Upper lobe of right lung (tissue), 1 donor: ENCODE measurements around the gene PTPRZ1. TPM values are rescaled to one million over a fixed set of nuclear protein-coding genes. Genes with fewer than 3 reads are reported as not detected.

Source experiments
- ATAC-seq: fragments of 200-7000 bp; cut with Tn5 transposase; one replicate; pipeline ENCODE4 v1.9.1; 2020; ENCODE audit warnings: mild to moderate bottlenecking, moderate library complexity
- DNase-seq: peaks from one replicate; pipeline ENCODE4 v3.0.0-alpha.2; 2020
- H3K27ac ChIP-seq: fragments of 200-600 bp; one replicate; pipeline ENCODE4 v1.8.0; 2022
- H3K27me3 ChIP-seq: fragments of 200-600 bp; one replicate; pipeline ENCODE4 v1.8.0; 2022; ENCODE audit warnings: mild to moderate bottlenecking
- H3K36me3 ChIP-seq: fragments of 200-600 bp; one replicate; pipeline ENCODE4 v1.8.0; 2022
- H3K4me1 ChIP-seq: fragments of 200-600 bp; one replicate; pipeline ENCODE4 v1.8.0; 2022
- H3K4me3 ChIP-seq: fragments of 200-600 bp; one replicate; pipeline ENCODE4 v1.8.0; 2022; ENCODE audit warnings: mild to moderate bottlenecking
- H3K9me3 ChIP-seq: fragments of 200-600 bp; one replicate; pipeline ENCODE4 v1.8.0; 2022
- intact Hi-C: fragments of 100-400 bp; cut with DNase I; formaldehyde crosslinking; loops from one replicate; pipeline ENCODE4 v1.11.0; 2022
- total RNA-seq: library from RNA; stranded (reverse); fragmentation: NEBNext Ultra II Directional; extraction: Animal tissue kit (Norgen Biotek cat#: 25700); gene quantifications from one replicate; pipeline ENCODE4 v1.2.1, GENCODE V29; 2021
- TF ChIP-seq, protein P1 (sequence below): fragments of 200-600 bp; IDR thresholded peaks from one replicate; pipeline ENCODE4 v1.8.0; 2022; ENCODE audit warnings: antibody characterized with exemption
- donor health status: DM: no; HTN: yes; CAD: no; lungs with severe emphysema.

The PTPRZ1 gene
- total RNA-seq, 1 donor from 2014 or later, result 3.6 TPM

DNA sequence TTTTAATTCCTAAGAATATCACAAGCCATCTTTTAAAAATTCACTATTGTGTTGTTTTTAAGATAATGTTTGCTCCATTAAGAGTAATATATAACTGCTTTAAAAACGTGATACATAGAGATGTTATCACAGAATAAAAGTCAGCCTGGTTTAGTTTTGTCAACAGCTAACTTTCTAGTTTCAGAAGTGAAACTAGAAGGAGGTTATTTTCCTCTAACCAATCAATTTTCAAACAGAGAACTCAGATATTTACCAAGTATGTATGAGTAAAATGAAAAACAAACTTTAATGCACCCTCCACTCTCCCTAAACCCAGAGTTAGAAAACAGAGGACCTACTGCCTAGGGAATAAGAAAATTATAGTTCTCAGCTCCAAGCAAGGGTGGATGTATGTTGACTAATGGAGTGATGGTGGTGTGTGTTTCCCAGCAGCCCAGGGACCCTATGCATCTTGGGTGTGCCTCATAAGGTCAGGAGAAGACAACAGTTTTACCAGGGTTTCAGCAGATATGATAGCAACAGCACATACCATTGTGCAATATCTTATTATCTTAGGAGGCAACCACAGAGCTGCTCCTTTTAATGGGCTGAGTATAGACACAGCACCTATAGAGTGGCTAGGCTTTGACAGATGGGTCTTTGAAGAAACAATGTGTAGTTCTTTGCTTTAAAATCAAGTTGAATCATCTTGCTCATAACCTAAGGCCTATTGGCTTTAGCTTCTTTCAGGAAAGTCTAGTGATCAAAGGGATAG, 58.4 kb downstream of the PTPRZ1 start:
- TF ChIP-seq, protein P1, sequence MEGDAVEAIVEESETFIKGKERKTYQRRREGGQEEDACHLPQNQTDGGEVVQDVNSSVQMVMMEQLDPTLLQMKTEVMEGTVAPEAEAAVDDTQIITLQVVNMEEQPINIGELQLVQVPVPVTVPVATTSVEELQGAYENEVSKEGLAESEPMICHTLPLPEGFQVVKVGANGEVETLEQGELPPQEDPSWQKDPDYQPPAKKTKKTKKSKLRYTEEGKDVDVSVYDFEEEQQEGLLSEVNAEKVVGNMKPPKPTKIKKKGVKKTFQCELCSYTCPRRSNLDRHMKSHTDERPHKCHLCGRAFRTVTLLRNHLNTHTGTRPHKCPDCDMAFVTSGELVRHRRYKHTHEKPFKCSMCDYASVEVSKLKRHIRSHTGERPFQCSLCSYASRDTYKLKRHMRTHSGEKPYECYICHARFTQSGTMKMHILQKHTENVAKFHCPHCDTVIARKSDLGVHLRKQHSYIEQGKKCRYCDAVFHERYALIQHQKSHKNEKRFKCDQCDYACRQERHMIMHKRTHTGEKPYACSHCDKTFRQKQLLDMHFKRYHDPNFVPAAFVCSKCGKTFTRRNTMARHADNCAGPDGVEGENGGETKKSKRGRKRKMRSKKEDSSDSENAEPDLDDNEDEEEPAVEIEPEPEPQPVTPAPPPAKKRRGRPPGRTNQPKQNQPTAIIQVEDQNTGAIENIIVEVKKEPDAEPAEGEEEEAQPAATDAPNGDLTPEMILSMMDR, result no peak

GRCh38 chr7:121932768-121933167, 59.8 kb downstream of the PTPRZ1 start:
- ATAC-seq (no peak), DNase-seq (no peak)
- no peaks in the 10 kb centered on the region for H3K27me3 ChIP-seq
- no peaks in the 10 kb centered on the region for H3K9me3 ChIP-seq
- TF ChIP-seq, protein P1, result no peak
- H3K4me1 ChIP-seq, result no peaks in the 10 kb centered on the region
- intact Hi-C loops, result no loop called here
- H3K36me3 ChIP-seq, result no peaks in the 10 kb centered on the region
- H3K4me3 ChIP-seq, result no peak overlapping the region
- no peak overlapping the region for H3K27ac ChIP-seq

More for the DNA sequence above, 58.4 kb downstream of the PTPRZ1 start:
- Histone ChIP-seq H3K36me3 (no peaks in the 10 kb centered on the region), H3K4me3 (no peak overlapping the region), H3K27me3 (no peaks in the 10 kb centered on the region), H3K9me3 (no peaks in the 10 kb centered on the region), H3K27ac (no peak overlapping the region), H3K4me1 (no peaks in the 10 kb centered on the region)
- intact Hi-C loops, result no loop called here
- ATAC-seq (no peak), DNase-seq (no peak)

GRCh38 chr7:121936951-121937623, 64.1 kb downstream of the PTPRZ1 start:
- H3K4me1 ChIP-seq, result no peaks in the 10 kb centered on the region
- no peaks in the 10 kb centered on the region for H3K27me3 ChIP-seq
- no peak overlapping the region for H3K27ac ChIP-seq
- no peak for DNase-seq
- H3K9me3 ChIP-seq, result no peaks in the 10 kb centered on the region
- ATAC-seq, result no peak
- intact Hi-C loops, result no loop called here
- H3K36me3 ChIP-seq, result no peaks in the 10 kb centered on the region
- TF ChIP-seq, protein P1, result no peak
- no peak overlapping the region for H3K4me3 ChIP-seq

- no peak overlapping the region for H3K4me3 ChIP-seq
- DNase-seq (no peak), ATAC-seq (no peak)
- no peaks in the 10 kb centered on the region for H3K27me3 ChIP-seq
- no peaks in the 10 kb centered on the region for H3K9me3 ChIP-seq
- no peak overlapping the region for H3K27ac ChIP-seq
- no peaks in the 10 kb centered on the region for H3K36me3 ChIP-seq
- no peaks in the 10 kb centered on the region for H3K4me1 ChIP-seq
- intact Hi-C loops, result no loop called here
- TF ChIP-seq, protein P1, result no peak
These were observed 65.6 kb downstream of the PTPRZ1 start for GRCh38 chr7:121938429-121938996.

DNA sequence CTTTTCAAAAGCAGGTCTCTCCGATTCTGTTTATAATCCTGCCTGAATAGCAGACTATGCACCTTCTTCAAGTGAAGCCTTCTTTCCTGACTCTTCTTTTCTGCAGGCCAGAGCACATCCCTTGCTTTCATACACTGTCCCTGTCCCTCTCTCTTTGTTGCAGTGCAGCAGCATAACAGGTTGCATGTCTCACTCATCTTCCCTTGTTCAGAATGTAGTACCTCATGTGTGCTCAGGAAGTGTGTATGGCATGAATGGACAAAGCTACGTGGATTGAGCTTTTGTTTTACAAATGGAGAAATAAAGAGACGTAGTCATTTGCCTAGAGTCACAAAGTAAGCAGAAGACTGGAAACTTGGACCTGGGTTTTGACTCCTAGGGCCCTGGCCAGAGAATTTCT, 68.0 kb downstream of the PTPRZ1 start:
- no peak overlapping the region for H3K27ac ChIP-seq
- ATAC-seq, result no peak
- H3K27me3 ChIP-seq, result no peaks in the 10 kb centered on the region
- intact Hi-C loops, result no loop called here
- H3K4me1 ChIP-seq, result no peaks in the 10 kb centered on the region
- no peaks in the 10 kb centered on the region for H3K9me3 ChIP-seq
- no peak for DNase-seq
- no peak overlapping the region for H3K4me3 ChIP-seq
- TF ChIP-seq, protein P1, result no peak
- H3K36me3 ChIP-seq, result no peaks in the 10 kb centered on the region
